H1 (cell line): ENCODE data around the gene HMGN1. TPM values are rescaled to one million over a fixed set of nuclear protein-coding genes. Genes with fewer than 3 reads are reported as not detected.

Source experiments
- CHD2 ChIP-seq: IDR thresholded peaks from 2 replicates; pipeline ENCODE4 v1.6.1; 2012; ENCODE audit warnings: low read length, improper control_type of control experiment
- JUND ChIP-seq: IDR thresholded peaks from 2 replicates; pipeline ENCODE4 v1.6.1; 2011; ENCODE audit warnings: mild to moderate bottlenecking, improper control_type of control experiment, low read length
- RXRA ChIP-seq: IDR thresholded peaks from 2 replicates; pipeline ENCODE4 v1.6.1; 2011; ENCODE audit warnings: low read depth, mild to moderate bottlenecking, low read length, moderate library complexity; ENCODE audit not compliant: insufficient read depth
- SIN3A ChIP-seq, 2 experiments: IDR thresholded peaks in 1 of 2; conservative IDR thresholded peaks in 1 of 2; 2 replicates each; pipeline ENCODE4 v1.6.1; 2011 to 2012; ENCODE audit warnings: low read length in 2 of 2, improper control_type of control experiment in 1 of 2, low read depth in 1 of 2, mild to moderate bottlenecking in 1 of 2
- polyA plus RNA-seq, 7 experiments: library from polyadenylated mRNA; depleted of rRNA in 3 of 7; stranded (reverse) in 5 of 7; unstranded in 2 of 7; fragments of >200 nt in 5 of 7; fragments of 200-250 nt in 2 of 7; gene quantifications; 1 replicate in 5 of 7; 2 replicates in 1 of 7; 4 replicates in 1 of 7; pipeline versions ENCODE4 v1.2.1 to v1.2.3, GENCODE V29; 2011 to 2013; ENCODE audit warnings: missing spikeins in 2 of 7, mixed read lengths in 2 of 7
- total RNA-seq: library from RNA; stranded (reverse); fragmentation: NEBNext Ultra II Directional; extraction: Animal tissue kit (Norgen Biotek cat#: 25700); gene quantifications from 2 replicates; pipeline ENCODE4 v1.2.1, GENCODE V29; 2021

HMGN1 gene
- total and polyA plus RNA-seq, 2 of the 8 experiments (the other 6 are each of a cell fraction or from before 2014, with no cell fraction given) = 279 to 505 TPM

DNA sequence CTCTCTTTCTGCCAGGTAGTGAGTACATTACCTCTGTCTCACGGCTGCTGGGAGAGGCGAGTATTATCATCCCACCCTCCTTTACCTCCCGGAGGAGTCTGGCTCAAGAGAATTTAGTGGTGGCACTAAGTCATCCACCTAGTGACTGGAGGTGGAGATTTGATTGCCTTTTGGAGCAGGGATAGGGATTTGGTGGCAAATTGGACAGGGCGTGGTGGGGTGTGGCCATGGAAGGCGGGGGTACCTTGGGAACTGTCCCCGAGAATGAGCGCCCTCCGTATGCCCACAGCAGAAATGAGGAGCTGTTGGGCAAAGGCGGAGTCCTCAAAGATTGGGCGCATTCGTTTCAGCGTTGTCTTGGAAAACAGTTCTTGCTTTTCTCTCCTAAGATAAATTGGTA is 32.1 kb upstream of the HMGN1 start (continued):
- TF ChIP-seq SIN3A (conservative IDR thresholded peaks at IDR 0.05 in 1 of 2, IDR thresholded peaks at IDR 0.05 in 1 of 2; ENCODE audit: low read depth in 1 of 2, low read length in 2 of 2) (no peak), JUND (no peak), CHD2 (no peak), RXRA (no peak)
